ENCODE measurements around the gene LTBP3. TPM values are rescaled to one million over a fixed set of nuclear protein-coding genes. Genes with fewer than 3 reads are reported as not detected.
A peak's percentile ranks its signal among the peaks of the same experiment; 100 is the strongest.

The LTBP3 gene
- total and polyA plus RNA-seq, 9 of the 15 experiments (the other 6 are each of a cell fraction or from before 2014, with no cell fraction given): 0.06 to 20.5 (median 4.8) TPM

GRCh38 chr11:65493367-65494176 lies 64.6 kb downstream of the LTBP3 start (continued):
- 0 out of 2 replicates have a peak, but pooled peaks have one; percentile 8 for TF ChIP-seq MYC (IDR thresholded peaks at IDR 0.05; ENCODE audit: low read depth, low read length)
- TF ChIP-seq MYC (CRISPR knock-in tag; IDR thresholded peaks at IDR 0.05; ENCODE audit: borderline replicate concordance, low read depth): no peak
- no peak for TF ChIP-seq MEF2A (IDR thresholded peaks at IDR 0.05; ENCODE audit: control insufficient read depth, low read depth, low read length)
- no peak for TF ChIP-seq ZBTB11 (CRISPR knock-in tag; IDR thresholded peaks at IDR 0.05)
- no peak for TF ChIP-seq ZNF282 (CRISPR knock-in tag; IDR thresholded peaks at IDR 0.05)
- no peak; the same call in 1 of the 2 replicates for TF ChIP-seq POLR2A (conservative IDR thresholded peaks at IDR 0.05)
- peak; percentile 44; the same call in 1 of the 2 replicates for TF ChIP-seq GABPB1 (CRISPR knock-in tag; IDR thresholded peaks at IDR 0.05)
- TF ChIP-seq FOSL1 (tag; conservative IDR thresholded peaks at IDR 0.05): peak; percentile 50; the same call in 1 of the 2 replicates
- peak; percentile 40 to 45; a peak in 3 of 4 replicates for TF ChIP-seq NRF1 (conservative IDR thresholded peaks at IDR 0.05 in 1 of 2, IDR thresholded peaks at IDR 0.05 in 1 of 2)
- TF ChIP-seq BCLAF1 (IDR thresholded peaks at IDR 0.05; ENCODE audit: borderline replicate concordance in 1 of 2, control insufficient read depth in 1 of 2, low read depth in 2 of 2, low read length in 1 of 2): no peak
- no peak for TF ChIP-seq COPS2 (conservative IDR thresholded peaks at IDR 0.05)
- TF ChIP-seq ZNF696 (CRISPR knock-in tag; conservative IDR thresholded peaks at IDR 0.05): no peak
- no peak for TF ChIP-seq SRSF3 (IDR thresholded peaks at IDR 0.05; ENCODE audit: insufficient read depth, low read length)
- no peak for TF ChIP-seq CBX5 (IDR thresholded peaks at IDR 0.05; ENCODE audit: borderline replicate concordance, low read depth)
- TF ChIP-seq NFE2 (IDR thresholded peaks at IDR 0.05; ENCODE audit: low read depth): peak; percentile 40; the same call in 1 of the 2 replicates
- TF ChIP-seq XRCC5 (IDR thresholded peaks at IDR 0.05; ENCODE audit: low read depth, low read length): 0 out of 2 replicates have a peak, but pooled peaks have one; percentile 34
- no peak for TF ChIP-seq SIX5 (IDR thresholded peaks at IDR 0.05; ENCODE audit: borderline replicate concordance in 1 of 2, insufficient read depth in 1 of 2, low read depth in 1 of 2, low read length in 2 of 2)
- no peak for TF ChIP-seq ZNF280A (IDR thresholded peaks at IDR 0.05; ENCODE audit: low read depth, partially characterized antibody)
- TF ChIP-seq ZNF830 (CRISPR knock-in tag; IDR thresholded peaks at IDR 0.05): no peak
